Renal pelvis (tissue), 4 donors: Measurements from ENCODE around the gene FAM193B. TPM values are rescaled to one million over a fixed set of nuclear protein-coding genes. Genes with fewer than 3 reads are reported as not detected.
A peak's percentile ranks its signal among the peaks of the same experiment; 100 is the strongest.

Experiments used
- DNase-seq: peaks from one replicate; pipeline ENCODE4 v3.0.0-alpha.2; 2013
- polyA plus RNA-seq, 3 donors: library from polyadenylated mRNA; unstranded; fragments of 120-200 nt; gene quantifications; one replicate each; pipeline ENCODE4 v1.2.1, GENCODE V29; 2013; ENCODE audit not compliant: insufficient read length in 3 of 3

FAM193B gene
- polyA plus RNA-seq, 3 donors = 78.8 to 110 (median 105) TPM

DNA sequence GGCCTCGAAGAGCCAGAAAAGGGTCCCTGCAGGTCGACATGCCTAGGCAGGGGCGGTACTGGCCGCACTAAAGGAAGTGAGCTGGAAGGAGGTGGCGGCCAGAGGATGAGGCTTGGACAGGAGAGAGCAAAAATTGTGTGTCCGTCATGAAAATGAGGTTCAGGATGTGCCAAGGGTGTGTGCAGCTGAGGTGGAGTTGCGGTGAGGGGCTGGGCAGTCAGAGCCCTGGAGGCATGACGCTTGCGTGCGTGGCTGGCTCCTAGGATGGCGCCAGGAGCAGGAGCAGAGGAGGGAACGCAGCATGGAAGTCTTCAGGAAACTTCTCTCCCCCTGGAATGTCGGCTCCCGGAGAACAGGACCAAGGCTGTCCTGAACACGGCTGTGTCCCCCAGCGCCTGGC is 51.5 kb downstream of the FAM193B start:
- no peak for DNase-seq

GRCh38 chr5:177501874-177502678 is 52.3 kb downstream of the FAM193B start:
- DNase-seq = no peak

DNA sequence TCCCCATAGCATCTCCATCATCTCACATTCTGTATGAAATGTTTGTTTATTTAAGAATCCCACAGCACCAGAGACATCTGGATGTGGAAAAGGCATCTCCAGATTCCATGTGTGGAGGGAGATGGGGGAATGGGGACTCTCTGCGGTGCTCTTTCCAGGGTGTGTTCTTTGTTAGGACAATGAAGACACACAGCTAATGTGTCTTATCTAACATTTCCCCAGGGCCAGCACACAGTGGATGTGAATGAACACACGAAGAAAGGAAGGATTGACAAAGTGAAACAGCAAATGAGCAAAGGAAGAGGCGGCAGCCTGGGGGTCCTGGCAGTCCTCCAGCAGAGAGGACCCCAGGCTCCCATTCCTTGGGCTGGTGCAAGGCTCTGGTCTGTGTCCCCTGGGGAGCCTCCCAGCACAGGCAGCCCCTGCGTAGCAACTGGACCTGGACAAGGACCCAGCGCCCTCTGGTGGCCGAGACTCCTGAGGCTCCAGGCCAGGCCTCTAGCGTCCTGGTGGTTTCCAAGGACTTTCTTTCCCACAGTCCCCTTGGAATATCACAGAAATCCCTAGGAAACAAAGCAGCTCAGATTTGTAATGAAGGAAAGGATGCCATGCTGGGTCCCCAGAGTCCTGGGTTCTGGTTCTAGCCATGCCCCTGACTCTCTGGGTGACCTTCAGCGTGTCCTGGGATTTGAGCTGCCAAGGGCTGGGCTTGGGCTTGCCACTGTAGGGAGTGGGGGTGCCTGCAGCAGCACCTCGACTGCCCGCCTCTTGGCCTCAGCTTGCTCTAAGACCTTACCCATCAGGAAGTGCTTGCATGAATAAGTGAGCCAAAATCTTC is 53.5 kb downstream of the FAM193B start:
- DNase-seq = peak; percentile 83

DNA sequence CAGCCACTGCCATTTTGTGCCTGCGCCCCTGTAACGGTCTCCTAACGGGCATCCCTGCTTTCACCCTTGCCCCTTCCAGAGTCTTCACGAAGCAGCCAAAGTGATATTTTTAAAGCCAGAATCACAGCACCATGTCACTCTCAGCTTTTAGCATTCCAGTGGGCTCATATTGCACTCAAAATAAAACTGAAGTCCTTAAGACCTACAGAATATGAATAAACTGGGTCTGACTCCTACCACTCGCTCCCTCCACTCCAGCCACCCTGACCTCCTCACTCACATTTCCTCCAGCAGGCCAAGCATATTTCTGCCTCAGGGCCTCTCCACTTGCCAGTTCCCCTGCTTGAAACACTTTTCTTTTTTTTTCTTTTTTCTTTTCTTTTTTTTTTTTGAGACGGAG is 54.5 kb downstream of the FAM193B start:
- DNase-seq = no peak

DNA sequence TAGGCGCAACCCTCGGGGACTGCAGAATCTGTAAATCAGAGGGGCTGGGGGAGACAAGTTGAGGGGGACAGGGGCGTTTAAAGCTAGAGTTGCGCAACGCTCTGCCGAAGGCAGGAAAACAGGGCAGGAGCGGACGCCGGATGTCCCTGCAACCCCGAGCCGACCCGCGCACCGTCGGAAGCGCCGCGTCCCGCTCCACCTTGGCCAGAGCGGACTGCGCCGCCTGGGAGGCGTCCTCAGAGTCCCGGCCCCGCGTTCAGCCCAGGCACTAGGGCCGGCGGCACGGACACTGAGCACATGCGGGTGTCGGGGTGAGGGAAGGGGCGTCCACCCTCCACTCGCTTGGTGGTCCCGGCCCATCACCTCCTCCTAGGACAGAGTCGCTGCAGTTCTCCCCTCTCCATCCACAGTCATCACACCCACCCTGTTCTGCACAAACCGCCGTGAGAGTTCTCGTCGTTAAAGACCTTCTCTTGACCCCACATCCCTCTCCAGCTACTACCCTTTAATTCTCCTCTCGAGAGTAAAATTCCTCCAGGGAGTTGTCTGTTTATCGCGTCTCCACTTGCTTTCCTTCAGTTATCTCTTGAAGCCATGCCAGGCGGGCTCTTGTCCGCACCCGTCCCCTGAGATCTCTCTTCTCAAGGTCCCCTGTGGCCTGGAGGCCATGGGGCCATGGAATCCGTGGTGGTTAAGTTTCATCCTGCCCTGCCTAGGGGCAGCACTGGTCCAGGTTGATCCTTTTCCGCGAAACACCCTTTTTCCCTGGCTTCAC is 56.2 kb downstream of the FAM193B start:
- peak; percentile 33 for DNase-seq

DNA sequence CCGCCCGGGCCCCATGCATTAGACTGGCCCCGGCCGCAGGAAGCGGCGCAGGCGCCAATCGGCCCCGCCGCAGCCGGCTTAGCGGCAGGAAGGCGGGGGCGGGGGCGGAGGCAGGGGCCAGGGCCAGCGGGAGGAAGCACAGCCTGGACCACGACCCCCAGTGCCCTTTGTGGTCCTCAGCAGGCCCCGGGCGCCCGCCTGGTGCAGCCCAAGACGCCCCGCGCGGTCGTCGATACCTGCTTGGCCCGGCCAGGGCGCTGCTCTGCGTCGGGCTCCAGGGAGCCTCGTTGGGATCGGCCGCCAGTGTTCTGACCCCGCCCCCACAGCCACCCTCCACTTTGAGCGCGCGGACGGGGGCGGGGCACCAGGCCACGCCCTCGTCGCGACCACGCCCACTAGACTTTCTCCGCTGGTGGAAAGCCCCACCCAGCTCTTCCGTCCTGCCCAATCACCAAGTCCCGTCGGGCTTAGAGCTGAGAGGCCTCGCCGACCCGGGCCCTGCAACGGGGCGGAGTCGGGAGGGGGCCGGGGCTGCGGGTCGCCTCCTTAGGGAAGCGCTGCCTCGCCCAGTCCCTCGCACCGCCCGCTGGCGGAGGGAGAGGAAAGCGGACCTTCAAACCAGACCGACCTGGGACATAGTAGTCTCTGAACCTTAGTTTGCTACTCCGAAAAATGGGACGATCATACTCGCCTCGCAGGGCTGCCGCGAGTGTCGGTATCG is 56.9 kb downstream of the FAM193B start, which contains the start of gene PDLIM7:
PDLIM7 (minus strand) TSS at position 313 of the 721 bp plus-strand sequence. CDS start 1,092 bp downstream, outside the sequence.
- peak; percentile 97 for DNase-seq

- peak; percentile 90 for DNase-seq
Observed at GRCh38 chr5:177496727-177497291, 57.6 kb downstream of the FAM193B start.

DNA sequence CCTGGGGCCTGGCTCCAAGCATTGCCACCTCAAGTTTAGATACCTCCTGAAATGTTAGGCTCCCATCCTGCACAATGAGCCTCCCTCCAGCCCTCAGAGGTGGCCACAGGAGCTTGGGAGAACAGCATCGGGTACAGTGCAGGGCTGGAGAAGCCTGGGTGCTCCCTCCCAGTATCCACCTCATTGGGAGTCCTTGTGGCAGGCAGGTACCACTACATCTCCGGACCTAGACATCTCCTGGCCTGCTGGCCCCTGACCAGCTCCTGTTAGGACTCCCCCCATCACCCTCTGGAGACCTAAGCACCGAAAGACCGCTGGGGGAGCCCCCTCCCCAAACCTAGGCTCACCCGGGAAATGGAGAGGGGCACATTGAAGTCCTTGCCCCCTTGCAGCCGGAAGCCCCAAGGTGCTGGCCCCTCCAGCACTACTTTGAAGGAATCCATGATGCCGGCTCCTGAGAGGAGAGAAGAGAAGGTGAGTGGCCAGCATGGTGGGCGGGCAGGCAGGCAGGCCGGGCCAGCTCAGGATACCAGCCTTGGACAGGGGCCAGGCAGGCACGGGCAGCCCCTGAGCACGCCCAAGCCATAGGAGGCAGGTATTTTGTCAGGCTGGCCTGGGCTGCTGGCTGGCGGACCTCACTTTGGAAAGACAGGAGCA is 58.2 kb downstream of the FAM193B start:
- DNase-seq = no peak

DNA sequence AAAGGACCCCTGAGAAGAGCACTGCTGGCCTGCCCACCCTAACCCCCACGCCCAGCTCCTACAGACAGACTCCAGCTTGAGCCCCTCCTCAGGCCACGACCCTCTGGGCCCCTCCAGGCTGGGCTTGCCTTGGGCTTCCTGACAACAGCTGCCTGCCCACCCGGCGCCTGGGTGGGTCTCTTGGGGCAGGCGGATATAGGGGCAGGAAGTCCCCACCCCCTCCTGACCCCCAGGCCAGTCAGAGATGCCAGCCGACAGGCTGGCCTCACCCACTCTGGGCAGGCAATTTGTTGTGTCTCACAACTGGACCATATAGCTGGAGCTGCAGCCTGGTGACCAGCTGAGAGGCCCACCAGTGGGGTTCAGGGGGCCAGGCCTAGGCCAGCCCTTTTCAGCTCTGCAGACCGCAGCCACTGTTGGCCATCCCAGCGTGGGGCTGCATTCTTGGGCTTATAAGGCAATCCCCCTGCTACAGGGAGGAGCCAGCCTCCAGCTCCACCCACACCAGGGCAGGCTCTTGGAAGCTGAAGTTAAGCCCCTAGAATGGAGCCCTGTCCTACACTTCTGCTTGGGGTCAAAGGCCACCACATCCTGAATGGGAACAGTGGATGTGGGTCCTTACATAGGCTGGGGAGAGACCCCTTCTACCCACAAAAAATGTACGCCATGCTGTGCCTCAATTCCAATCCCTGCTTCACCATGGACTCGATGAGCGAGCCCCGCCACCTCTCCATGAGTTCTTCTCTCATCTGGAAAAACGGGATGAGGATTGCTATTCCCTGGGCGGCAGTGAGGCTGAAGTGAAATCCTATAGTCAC is 58.9 kb downstream of the FAM193B start:
- peak; percentile 78 for DNase-seq

DNA sequence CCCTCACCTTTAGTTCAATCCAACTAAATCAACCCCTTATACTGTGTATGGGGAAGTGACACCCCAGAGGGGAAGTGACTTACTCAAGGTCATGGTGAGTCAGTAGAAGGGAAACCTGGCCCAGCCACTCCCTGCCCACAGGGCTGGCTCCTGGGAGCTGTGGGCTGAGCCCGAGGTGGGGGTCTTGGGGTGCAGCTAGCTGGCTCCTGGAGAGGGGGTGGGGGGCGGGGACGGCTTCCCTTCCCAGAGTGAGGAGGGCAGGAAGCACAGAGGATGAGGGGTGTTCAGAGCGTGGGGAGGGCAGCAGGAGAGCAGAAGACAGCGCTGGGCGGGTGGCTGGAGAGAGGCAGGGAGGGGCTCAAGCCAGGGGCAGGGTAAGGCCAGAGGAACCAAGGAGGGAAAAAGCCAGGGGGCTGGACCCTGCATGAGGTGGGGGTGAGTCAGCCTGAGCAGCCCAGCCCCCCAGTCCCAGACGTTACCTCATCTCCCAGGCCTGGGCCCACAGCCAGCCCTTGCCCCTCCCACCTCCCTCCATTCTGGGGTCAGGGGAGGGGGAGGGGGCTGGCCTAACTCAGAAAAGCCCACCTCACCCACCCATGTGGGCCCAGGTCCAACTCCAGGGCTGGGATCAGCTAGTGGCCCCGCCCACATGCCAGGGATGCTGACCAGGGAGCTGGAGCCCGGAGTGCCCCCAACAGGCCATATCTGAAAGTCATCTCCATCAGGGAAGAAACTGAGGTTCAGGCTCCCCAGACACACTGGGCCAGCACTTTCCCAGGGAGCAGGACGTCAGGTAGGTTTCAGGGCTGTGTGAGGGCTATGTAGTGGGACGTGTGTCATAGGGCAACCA is 59.8 kb downstream of the FAM193B start:
- no peak for DNase-seq

DNA sequence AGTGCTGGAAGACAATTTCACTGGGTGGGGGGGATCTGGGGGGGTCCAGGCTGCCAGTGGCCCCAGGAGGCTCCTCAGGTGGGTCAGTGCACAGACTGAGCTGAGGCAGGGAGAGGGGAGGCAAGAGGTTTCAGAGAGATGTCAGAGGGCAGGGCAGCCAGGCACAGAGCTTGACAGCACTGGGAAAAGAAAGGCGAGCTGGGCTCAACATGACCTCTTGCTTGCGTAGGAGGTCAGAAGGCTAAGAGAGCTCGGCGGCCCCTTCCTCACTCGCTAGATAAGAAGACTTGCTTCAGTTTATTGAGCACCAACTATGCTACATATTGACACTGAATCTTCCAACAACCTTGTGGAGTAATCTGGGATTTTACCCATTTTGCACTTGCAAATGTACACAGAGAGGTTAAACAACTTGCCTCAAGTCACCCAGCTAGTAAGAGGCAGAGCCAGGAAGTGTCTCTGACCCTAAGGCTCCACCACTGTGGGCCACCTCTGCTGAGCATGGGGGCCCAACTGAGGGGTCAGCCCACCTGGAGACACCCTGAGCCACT is 60.5 kb downstream of the FAM193B start:
- DNase-seq = no peak

DNA sequence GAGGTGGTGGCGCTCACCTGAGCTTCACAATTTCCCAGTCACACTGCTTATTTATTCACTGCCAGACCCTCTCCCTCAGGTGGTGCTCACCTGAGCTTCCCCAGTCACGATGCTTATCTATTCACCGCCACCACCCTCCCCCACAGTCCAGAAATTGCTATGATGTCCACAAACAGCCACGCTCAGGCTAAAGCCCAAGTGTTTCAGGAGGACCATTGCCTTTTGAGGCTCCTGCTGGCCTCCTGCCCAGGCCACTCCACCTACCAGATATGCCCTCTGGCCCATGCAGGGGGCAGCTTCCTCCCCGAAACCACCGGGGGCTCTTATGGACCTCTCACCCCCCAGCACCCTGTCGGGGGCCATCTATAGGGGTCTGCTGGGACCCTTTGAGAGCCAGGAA is 61.5 kb downstream of the FAM193B start:
- no peak for DNase-seq

GRCh38 chr5:177491983-177492746 is 62.2 kb downstream of the FAM193B start:
- no peak for DNase-seq

DNA sequence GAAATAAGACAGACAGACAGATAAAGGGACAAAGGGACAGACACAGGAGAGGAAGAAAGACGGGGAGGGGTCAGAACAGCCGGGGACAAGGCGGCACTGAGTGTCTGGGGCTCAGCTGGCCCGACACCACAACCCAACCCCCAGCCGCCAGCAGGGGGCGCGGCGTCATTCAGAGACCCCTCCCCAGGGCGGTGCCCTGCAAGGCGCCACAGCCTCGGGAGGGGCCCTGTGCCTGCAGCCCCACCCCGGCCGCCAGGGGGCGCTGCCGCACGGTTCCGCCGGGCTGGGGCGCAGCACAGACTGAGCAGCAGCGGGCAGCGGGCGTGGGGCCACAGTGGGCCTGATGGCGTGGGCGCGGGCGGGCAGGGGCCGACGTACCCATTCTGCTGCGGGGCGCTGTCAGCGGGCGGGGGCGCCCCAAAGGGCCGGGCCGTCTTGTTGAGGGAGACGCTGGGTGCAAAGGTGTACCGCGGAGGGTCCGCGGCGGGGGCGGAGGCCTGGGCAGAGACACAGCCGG is 62.9 kb downstream of the FAM193B start:
- DNase-seq = no peak

DNA sequence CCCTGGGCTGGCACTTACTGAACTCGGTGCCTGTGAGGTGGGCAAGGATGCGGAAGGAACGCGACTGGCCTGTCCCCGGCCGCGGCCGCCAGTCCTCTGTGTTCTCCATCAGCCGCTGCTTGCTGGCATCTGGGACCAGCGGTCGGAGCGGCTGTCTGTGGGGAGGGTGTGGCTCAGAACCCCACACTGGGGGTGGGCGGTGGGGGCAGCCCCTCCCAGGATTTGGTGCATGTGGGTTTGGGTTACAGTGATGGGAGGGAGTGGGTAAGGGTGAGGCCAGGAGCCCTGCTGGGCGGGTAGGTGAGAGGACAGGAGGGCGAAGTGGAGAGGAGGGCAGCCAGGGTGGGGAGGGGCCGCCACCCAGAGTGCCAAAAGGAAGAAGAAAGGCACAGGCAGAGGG is 63.4 kb downstream of the FAM193B start:
- DNase-seq = no peak

DNA sequence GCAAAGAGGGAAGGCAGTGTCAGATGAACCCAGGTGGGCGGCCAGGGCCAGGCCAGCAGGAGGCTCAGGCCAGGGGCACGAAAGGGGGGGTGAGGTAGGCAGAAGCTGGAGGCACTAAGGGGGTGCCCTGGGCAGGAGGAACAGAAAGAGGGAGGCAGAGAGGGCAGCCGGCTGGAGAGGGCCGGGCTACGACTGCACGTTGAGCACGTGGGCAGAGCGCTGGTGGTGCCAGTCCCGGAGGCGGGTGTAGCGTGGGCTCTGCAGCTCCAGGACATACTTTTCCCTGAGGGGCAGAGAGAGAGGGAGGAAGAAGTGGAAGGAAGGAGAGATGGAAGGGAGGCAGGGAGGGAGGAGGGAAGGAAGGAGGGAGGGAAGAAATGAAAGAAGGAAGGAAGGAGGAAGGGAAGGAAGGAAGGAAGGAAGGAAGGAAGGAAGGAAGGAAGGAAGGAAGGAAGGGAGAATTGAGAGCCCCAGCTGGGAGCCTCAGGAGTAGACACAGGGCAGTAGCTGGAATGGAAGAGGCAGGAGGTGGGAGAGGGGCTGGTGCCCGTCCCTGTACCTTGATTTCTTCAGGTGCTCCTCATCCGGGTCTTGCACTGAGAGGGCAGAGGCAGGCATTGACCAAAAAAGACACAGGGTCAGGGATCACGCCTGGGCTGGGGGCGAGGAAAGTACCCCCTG is 63.9 kb downstream of the FAM193B start:
- no peak for DNase-seq
